ENCODE data around the gene BRIP1.
"Not testable (repeated sequence)": the region's sequence is repeated elsewhere in the genome, so short reads cannot be mapped to it uniquely, and the experiment has no call there.

Gene BRIP1

DNA sequence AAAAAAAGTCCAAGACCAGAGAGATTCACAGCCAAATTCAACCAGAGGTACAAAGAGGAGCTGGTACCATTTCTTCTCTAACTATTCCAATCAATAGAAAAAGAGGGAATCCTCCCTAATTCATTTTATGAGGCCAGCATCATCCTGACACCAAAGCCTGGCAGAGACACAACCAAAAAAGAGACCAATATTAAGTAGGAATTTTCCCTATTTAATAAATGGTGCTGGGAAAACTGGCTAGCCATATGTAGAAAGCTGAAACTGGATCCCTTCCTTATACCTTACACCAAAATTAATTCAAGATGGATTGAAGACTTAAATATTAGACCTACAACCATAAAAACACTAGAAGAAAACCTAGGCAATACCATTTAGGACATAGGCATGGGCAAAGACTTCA is 186.8 kb downstream of the BRIP1 start:
- in situ Hi-C loops (cut with MboI; ENCODE audit: low sequenced_read_pairs): not testable (repeated sequence)

DNA sequence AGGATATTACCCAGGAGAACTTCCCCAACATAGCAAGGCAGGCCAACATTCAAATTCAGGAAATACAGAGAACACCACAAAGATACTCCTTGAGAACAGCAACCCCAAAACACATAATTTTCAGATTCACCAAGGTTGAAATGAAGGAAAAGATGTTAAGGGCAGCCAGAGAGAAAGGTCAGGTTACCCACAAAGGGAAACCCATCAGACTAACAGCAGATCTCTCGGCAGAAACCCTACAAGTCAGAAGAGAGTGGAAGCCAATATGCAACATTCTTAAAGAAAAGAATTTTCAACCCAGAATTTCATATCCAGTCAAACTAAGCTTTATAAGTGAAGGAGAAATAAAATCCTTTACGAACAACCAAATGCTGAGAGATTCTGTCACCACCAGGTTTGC is 188.7 kb downstream of the BRIP1 start:
- in situ Hi-C loops (cut with MboI; ENCODE audit: low sequenced_read_pairs): not testable (repeated sequence)

DNA sequence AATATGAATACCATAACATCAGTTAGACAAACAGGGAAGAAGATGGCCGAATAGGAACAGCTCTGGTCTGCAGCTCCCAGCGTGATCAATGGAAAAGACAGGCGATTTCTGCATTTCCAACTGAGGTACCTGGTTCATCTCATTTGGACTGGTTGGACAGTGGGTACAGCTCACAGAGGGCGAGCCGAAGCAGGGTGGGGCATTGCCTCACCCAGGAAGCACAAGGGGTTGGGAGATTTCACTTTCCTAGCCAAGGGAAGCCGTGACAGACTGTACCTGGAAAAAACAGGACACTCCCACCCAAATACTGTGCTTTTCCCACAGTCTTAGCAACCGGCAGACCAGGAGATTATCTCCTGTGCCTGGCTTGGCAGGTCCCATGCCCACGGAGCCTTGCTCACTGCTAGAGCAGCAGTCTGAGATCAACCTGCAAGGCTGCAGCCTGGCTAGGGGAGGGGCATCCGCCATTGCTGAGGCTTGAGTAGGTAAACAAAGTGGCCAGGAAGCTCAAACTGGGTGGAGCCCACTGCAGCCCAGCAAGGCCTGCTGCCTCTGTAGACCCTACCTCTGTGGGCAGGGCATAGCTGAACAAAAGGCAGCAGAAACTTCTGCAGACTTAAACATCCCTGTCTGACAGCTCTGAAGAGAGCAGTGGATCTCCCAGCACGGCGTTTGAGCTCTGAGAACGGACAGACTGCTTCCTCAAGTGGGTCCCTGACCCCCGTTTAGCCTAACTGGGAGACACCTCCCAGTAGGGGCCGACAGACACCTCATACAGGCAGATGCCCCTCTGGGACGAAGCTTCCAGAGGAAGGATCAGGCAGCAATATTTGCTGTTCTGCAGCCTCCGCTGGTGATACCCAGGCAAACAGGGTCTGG is 190.1 kb downstream of the BRIP1 start:
- in situ Hi-C loops (cut with MboI; ENCODE audit: low sequenced_read_pairs): not testable (repeated sequence)

DNA sequence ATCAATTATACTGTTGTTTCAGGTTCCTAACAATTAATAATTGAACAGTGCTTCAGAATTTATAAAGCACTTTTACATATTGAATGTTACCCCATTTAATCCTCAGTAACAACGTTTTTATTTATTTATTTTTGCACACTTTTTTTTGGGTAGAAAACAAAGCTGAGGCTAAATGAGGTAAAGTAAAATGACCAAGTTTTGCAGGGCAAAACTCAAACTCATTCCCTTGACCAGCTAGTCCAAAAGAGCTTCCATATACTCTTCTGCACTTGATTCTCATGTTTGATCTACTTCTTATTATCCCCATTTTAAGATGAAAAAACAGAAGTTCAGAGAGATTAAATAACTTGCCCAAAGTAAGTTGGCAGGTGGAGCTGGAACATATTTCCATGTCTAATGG is 191.2 kb downstream of the BRIP1 start:
- in situ Hi-C loops (cut with MboI; ENCODE audit: low sequenced_read_pairs): no loop called here

DNA sequence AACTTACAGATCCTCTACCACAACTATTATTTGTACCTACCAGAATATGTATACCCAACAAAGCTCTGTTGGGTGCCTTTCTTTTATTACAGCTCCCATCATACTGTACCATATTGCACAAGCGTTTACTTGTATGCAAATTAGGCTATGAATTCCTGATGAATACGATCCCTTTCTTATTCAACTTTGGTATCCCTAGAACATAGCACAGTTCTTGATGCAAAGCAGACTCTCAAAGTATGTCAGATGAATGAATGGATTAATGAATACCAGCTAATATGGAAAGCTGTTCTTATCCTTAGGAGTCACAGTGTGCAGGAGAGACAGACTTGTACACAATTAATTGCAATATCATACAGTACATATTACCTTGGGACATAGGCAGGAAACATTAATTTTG is 192.6 kb downstream of the BRIP1 start:
- in situ Hi-C loops (cut with MboI; ENCODE audit: low sequenced_read_pairs): no loop called here

DNA sequence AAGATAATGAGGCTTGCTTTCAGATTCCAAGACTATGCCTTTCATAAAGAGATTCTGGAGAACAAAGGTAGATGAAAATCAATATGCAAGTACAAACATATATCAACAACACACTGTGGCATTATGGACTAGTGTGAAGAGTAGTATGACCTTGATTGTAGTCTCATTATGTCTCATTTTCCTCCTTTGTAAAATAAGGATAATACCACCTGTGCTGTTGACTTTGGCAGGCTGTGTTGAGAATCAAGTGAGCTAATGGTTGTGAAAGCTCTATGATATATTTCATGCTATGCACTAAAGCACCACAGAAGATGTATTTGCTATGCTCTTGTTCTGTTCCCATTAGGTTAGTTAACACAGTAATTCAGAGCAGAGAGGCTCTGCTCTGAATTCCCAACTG is 193.8 kb downstream of the BRIP1 start:
- in situ Hi-C loops (cut with MboI; ENCODE audit: low sequenced_read_pairs): no loop called here

DNA sequence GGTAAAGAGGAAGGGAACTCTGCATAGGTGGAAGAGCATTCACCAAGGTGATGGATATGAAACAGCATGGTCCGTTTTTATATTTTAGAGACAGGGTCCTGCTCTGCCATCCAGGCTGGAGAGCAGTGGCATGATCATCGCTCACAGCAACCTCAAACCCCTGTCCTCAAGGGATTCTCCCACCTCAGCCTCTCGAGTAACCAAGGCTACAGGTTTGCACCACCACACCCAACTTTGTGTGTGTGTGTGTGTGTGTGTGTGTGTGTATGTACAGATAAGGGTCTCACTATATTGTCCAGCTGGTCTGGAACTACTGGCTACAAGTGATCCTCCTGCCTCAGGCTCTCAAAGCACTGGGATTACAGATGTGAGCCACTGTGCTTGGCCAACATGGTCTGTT is 194.8 kb downstream of the BRIP1 start:
- in situ Hi-C loops (cut with MboI; ENCODE audit: low sequenced_read_pairs): no loop called here

DNA sequence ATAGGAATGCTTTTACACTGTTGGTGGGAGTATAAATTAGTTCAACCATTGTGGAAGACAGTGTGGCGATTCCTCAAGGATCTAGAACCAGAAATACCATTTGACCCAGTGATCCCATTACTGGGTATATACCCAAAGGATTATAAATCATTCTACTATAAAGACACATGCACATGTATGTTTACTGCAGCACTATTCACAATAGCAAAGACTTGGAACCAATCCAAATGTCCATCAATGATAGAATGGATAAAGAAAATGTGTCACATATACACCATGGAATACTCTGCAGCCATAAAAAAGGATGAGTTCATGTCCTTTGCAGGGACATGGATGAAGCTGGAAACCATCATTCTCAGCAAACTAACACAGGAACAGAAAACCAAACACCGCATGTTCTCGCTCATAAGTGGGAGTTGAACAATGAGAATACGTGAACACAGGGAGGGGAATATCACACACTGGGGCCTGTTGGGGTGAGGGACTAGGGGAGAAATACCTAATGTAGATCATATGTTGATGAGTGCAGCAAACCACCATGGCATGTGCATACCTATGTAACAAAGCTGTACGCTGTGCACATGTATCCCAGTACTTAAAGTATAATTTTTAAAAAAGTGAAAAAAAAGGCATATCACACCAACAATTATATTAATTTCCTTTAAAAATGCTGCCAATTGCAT is 196.8 kb downstream of the BRIP1 start:
- in situ Hi-C loops (cut with MboI; ENCODE audit: low sequenced_read_pairs): not testable (repeated sequence)

DNA sequence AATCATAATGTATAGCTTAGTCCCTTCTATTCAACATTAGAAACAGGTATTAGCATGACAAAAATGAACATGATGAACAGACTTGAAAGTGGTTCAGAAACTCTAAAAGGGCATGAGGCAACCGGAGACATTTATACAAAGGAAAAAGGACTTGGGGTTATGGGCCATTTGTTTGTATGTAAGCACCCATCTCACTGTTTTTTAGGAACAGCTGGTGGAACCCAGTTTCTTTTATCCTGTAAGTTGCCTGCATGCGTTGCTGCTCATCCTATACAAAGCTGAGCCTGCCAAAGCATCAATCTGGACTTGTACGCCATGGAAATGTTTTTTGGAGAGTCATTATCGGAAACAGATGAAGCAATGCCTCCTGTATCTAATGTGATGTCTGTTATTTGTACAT is 200.0 kb downstream of the BRIP1 start:
- in situ Hi-C loops (cut with MboI; ENCODE audit: low sequenced_read_pairs): no loop called here

DNA sequence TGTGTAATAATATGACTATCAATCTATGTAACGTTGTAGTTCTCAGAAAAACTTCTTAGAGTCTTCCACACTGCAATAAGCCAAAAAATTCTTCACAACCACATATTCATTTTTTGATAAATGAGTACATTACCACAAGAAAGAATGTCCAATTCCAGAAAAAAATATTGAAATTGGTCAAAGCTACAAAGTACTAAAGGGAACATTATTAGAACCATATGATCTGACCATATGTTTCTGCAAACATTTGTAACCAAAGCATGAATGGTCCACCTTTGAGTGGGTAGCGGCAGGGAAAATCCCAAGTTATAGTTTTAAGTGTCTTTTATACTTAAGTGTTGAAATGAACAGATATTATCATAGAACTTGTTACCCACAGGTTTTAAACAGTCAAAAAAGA is 200.6 kb downstream of the BRIP1 start:
- in situ Hi-C loops (cut with MboI; ENCODE audit: low sequenced_read_pairs): no loop called here

DNA sequence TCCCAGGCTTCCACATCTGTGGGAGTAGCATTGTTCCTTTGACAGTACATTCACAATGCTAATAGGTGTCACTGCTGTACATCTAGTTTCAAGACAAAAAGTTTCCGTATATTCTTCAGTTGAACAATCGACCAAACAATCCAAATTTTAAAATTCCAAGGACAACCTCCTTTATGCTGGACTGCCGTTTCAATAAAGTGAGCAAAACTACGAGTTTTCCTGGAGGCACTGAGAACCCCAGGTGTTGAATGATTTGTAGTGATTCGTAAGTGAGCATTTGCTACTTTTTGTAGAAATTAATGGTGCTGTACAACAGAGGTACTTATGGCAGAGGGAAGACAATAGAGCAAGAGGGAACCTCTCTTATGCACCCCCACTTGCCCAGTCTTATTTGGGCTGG is 201.1 kb downstream of the BRIP1 start:
- in situ Hi-C loops (cut with MboI; ENCODE audit: low sequenced_read_pairs): no loop called here

DNA sequence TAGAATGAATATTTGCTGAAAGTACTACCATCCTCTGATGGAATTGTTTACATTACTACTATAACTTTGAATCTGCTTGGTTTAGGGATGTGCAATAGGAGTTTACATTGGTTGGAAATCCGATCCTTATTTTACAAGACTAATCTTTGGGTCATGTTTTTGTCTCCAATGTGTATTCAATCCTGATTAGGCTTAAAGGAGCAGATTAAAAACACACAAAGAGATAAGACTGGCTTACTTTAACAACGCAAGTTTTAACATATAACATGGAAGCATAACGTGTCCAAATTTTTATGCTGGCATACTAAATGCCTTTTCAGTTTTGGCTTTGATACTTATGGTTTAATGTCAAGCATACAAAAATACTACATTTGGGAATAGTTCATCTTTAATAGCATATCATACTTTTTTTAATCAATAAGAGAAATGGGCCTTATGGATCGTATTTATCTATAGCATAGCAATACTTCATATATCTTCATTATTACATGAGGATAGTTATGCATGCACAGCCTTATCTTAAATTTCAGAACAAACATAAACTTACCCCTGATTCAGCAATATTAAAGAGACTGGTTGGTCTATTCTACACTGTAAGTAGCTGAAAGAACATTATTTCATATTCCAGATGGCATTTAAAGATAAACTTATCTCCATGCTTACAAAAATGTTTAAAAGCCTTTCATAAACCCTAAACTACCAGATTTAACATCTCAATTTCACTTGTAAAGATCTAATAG is 202.4 kb downstream of the BRIP1 start:
- in situ Hi-C loops (cut with MboI; ENCODE audit: low sequenced_read_pairs): no loop called here

DNA sequence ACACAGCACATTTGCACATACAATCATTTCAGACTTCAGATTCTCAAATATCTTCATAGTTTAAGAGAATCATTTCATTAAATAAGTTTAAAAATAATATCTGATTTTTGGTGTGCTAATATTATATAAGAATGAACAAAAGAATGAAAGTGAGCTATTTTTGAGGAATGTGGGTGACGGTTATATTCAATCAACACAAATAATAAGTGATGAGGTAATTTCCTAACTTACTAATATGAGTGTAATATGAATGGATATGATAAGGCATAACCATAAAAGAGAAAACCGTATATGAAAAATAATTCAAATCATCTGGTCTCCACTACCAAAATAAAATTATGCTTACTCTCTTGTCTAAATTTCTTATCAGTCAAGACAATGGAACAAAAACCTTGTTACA is 203.9 kb downstream of the BRIP1 start:
- in situ Hi-C loops (cut with MboI; ENCODE audit: low sequenced_read_pairs): no loop called here

DNA sequence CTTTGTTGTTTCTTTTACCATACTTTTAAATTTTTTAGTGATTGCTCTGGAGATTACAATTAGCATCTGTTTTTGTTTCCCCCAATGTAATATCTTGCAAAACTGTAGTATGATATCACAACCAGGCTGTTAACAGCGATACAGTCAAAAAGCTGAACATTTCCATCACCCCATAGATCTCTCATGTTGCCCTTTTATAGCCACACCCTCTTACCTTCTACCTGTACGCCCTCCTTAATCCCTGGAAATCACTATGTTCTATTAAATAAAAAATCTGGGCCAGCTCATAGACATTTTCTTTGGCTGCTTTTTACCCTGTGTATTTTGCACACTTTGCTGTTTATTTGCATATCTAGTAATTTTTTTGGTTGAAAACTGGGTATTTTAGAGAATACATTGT is 205.1 kb downstream of the BRIP1 start:
- in situ Hi-C loops (cut with MboI; ENCODE audit: low sequenced_read_pairs): no loop called here

DNA sequence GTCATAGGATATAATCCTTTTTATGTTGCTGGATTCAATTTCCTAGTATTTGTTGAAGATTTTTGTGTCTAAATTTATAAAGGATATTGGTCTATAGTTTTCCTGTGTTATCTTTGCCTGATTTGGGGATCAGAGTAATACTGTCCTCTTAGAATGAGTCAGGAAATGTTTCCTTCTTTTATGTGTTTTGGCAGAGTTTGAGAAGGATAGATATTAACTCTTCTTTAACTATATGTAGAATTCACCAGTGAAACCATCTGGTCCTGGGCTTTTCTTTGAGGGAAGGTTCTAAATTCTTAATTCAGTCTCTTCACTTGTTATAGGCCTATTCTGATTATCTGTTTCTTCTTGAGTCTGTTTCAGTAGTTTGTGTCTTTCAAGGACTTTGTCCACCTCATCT is 206.0 kb downstream of the BRIP1 start:
- in situ Hi-C loops (cut with MboI; ENCODE audit: low sequenced_read_pairs): no loop called here

DNA sequence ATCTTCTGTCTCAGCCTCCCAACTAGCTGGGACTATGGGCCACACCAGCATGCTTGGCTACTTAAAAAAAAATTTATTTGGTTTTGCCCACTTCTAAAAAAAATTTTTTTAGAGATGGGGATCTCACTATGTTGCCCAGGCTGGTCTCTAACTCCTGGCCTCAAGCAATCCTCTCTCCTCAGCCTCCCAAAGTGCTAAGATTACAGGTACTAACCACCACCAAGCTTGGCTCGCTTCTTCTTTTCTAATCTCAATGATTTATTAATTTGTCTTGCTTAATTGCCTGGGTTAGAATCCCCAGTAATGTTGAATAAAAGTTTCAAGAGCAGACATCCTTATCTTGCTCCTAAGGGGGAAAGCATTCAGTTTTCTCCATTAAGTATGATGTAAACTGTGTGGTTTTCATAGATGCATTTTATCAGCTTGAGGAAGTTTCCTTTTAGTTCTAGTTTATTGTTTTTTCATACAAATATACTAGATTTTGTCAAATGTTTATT is 206.6 kb downstream of the BRIP1 start:
- in situ Hi-C loops (cut with MboI; ENCODE audit: low sequenced_read_pairs): no loop called here

DNA sequence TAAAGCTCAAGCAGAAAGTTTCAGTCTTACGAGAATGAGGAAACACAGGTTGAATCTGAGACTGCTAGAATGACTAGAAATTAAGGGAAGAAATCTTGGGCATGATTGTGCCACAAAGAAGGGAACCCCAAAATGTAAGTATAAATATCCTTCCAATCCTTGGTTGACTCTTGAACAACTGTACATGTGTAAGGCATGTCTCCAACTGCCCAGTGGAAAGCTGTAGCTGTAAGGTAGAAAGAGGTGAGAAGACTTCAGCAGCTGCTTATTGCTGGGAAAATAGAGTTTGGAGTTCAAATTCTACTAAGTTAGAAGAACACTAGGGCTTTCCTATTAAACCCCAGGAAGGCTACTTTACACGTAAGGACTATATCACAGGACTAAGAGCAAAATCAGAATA is 212.6 kb downstream of the BRIP1 start:
- in situ Hi-C loops (cut with MboI; ENCODE audit: low sequenced_read_pairs): no loop called here

DNA sequence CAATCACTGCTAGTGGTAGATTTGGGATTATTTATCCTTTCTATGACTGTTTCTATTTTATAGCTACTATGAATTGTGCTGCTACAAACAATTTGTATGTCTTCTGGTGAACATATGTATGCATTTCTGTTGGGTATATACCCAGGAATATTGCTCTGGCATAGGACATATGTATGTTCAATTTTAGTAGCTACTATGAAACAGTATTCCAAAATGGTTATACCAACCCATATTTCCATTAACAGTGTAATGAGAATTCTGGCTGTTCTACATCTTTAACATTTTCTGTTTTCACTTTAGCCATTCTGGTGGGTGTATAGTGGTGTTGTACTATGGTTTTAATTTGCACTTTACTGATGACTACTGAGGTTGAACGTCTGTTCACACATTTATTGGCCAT is 214.7 kb downstream of the BRIP1 start:
- in situ Hi-C loops (cut with MboI; ENCODE audit: low sequenced_read_pairs): no loop called here

DNA sequence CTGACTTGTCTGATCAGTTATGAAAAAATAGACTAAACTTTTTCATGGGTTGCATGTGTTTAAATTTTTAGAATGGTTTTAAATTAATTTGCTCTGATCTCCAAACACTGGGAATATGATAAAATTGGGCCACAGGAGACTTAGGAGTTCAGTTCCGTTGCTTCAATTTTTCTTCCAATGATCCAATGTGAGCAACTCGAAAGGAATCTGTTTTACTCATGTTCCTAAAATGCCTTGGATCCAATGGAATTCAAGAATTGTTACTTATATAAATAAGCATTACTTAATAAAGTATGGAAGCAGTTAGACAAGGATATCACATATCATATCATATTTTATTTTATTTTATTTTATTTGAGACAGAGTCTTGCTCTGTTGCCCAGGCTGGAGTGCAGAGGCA is 216.3 kb downstream of the BRIP1 start:
- in situ Hi-C loops (cut with MboI; ENCODE audit: low sequenced_read_pairs): no loop called here

DNA sequence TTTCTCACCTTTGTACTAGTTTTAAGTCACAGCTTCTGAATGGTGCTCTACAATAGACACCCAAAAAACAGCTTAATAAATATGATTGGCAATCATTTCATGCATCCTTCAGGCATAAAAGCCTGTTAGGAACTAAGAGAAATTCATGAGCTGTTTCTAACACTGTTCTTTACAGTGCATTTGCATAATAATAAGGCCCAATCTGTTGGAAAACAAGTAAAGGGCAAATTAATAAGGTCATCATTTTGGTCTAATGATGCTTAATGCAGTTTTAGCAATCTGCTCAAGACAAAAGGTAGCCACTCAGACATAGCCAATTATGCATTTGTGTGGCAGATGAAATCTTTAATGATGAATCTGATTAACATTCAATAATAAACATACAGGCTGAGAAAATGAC is 216.8 kb downstream of the BRIP1 start:
- in situ Hi-C loops (cut with MboI; ENCODE audit: low sequenced_read_pairs): no loop called here

DNA sequence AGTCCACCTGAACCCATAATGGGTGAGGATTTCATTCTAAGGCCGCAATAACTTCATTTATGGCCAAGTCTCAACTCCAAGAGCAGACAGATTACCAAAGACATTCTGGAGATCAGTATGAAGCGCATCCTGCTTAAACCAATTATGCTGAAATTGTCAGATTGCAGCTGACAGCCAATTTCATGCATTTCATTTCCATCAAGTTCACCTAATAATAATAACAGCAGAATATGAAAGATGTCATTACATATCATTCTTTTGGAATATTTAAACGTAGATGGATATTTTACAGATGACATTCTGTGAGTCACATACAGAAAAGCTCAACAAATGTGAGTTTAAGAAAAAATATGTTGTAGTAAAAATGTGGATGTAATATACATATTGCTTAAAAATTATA is 217.4 kb downstream of the BRIP1 start:
- in situ Hi-C loops (cut with MboI; ENCODE audit: low sequenced_read_pairs): no loop called here

Measured in HL-60/S4 treated with retinoic acid at 250 ng/mL for 4 days and 3 days (cell line).